HepG2 (cell line): Measurements from ENCODE around the gene METTL26. TPM values are rescaled to one million over a fixed set of nuclear protein-coding genes. Genes with fewer than 3 reads are reported as not detected.
A peak's percentile ranks its signal among the peaks of the same experiment; 100 is the strongest.

Experiments used
- ARID2 ChIP-seq: sonication (generic); formaldehyde crosslinking; IDR thresholded peaks from 2 replicates; pipeline ENCODE4 v1.8.1; 2022; ENCODE audit warnings: mild to moderate bottlenecking, missing genetic modification reagents, borderline replicate concordance
- ASH2L ChIP-seq: fragments of 300-600, 200-600 bp; sonication (generic); IDR thresholded peaks from 2 replicates; pipeline ENCODE4 v1.7.0; 2017; ENCODE audit warnings: low read depth, mild to moderate bottlenecking, moderate library complexity, mixed read lengths, low read length; ENCODE audit not compliant: insufficient read length
- ATF3 ChIP-seq: sonication (generic); formaldehyde crosslinking; IDR thresholded peaks from 2 replicates; pipeline ENCODE4 v1.4.0; 2020; ENCODE audit warnings: missing genetic modification reagents
- JUN ChIP-seq: sonication (generic); formaldehyde crosslinking; IDR thresholded peaks from 2 replicates; pipeline ENCODE4 v1.4.0; 2020; ENCODE audit warnings: mild to moderate bottlenecking, missing genetic modification reagents
- MED1 ChIP-seq: sonication (generic); formaldehyde crosslinking; IDR thresholded peaks from 2 replicates; pipeline ENCODE4 v1.4.0; 2020; ENCODE audit warnings: missing genetic modification reagents
- MED8 ChIP-seq: sonication (generic); formaldehyde crosslinking; IDR thresholded peaks from 2 replicates; pipeline ENCODE4 v1.8.1; 2023; ENCODE audit warnings: mild to moderate bottlenecking, missing genetic modification reagents; ENCODE audit not compliant: insufficient replicate concordance
- POGK ChIP-seq: sonication (generic); formaldehyde crosslinking; conservative IDR thresholded peaks from 2 replicates; pipeline ENCODE4 v1.8.0; 2022; ENCODE audit warnings: mild to moderate bottlenecking, moderate library complexity, missing genetic modification reagents
- PRDM10 ChIP-seq: sonication (generic); formaldehyde crosslinking; IDR thresholded peaks from 2 replicates; pipeline ENCODE4 v1.4.0; 2020; ENCODE audit warnings: low read depth, missing genetic modification reagents
- RNF219 ChIP-seq: sonication (generic); formaldehyde crosslinking; IDR thresholded peaks from 2 replicates; pipeline ENCODE4 v1.5.0; 2020; ENCODE audit warnings: mild to moderate bottlenecking, missing genetic modification reagents
- SIN3A ChIP-seq: IDR thresholded peaks from 2 replicates; pipeline ENCODE4 v1.6.1; 2011; ENCODE audit warnings: low read depth, mild to moderate bottlenecking, control low read depth, low read length, borderline replicate concordance
- SMAD1 ChIP-seq: sonication (generic); formaldehyde crosslinking; IDR thresholded peaks from 2 replicates; pipeline ENCODE4 v1.4.0; 2020; ENCODE audit warnings: missing genetic modification reagents, low read depth, mild to moderate bottlenecking, borderline replicate concordance
- STAT6 ChIP-seq: sonication (generic); formaldehyde crosslinking; IDR thresholded peaks from 2 replicates; pipeline ENCODE4 v1.4.0; 2020; ENCODE audit warnings: missing genetic modification reagents, mild to moderate bottlenecking, borderline replicate concordance
- TEAD2 ChIP-seq: sonication (generic); formaldehyde crosslinking; IDR thresholded peaks from 2 replicates; pipeline ENCODE4 v1.9.0; 2021; ENCODE audit warnings: missing genetic modification reagents
- ZNF432 ChIP-seq: sonication (generic); formaldehyde crosslinking; IDR thresholded peaks from 2 replicates; pipeline ENCODE4 v1.5.0; 2020; ENCODE audit warnings: missing genetic modification reagents, mild to moderate bottlenecking, borderline replicate concordance
- ZNF550 ChIP-seq: sonication (generic); formaldehyde crosslinking; IDR thresholded peaks from 2 replicates; pipeline ENCODE4 v1.4.0; 2020; ENCODE audit warnings: mild to moderate bottlenecking, missing genetic modification reagents, borderline replicate concordance
- ZNF720 ChIP-seq: sonication (generic); formaldehyde crosslinking; IDR thresholded peaks from 2 replicates; pipeline ENCODE4 v1.4.0; 2020; ENCODE audit warnings: missing genetic modification reagents
- ZNF792 ChIP-seq: IDR thresholded peaks from 2 replicates; pipeline ENCODE4 v1.6.1; 2016
- polyA plus RNA-seq, 8 experiments: library from polyadenylated mRNA; depleted of rRNA in 3 of 8; stranded (reverse) in 7 of 8; unstranded in 1 of 8; fragments of >200 nt; fragmentation: Illumina TruSeq in 4 of 8; extraction: Trizol in 4 of 8; gene quantifications; 2 replicates each; pipeline versions ENCODE4 v1.2.1 to v1.2.3, GENCODE V29; 2011 to 2016; ENCODE audit warnings: low read depth in 4 of 8, missing spikeins in 1 of 8, mixed read lengths in 1 of 8; ENCODE audit not compliant: insufficient read depth in 1 of 8
- total RNA-seq, 5 experiments: library from RNA; depleted of rRNA; stranded (reverse); fragments of >200 nt; fragmentation: Illumina TruSeq; extraction: Trizol; gene quantifications; 2 replicates each; pipeline ENCODE4 v1.2.3, GENCODE V29; 2016; ENCODE audit warnings: low read depth in 1 of 5

The METTL26 gene
- total and polyA plus RNA-seq, 2 of the 13 experiments (the other 11 are each of a cell fraction or from before 2014, with no cell fraction given): 65.5 to 70.1 TPM

GRCh38 chr16:679814-680624 is 43.9 kb upstream of the METTL26 start, which contains the start of gene STUB1 (continued):
- TF ChIP-seq PRDM10 (CRISPR knock-in tag): no peak
- TF ChIP-seq RNF219 (CRISPR knock-in tag): no peak
- no peak for TF ChIP-seq ZNF720 (CRISPR knock-in tag)
- no peak for TF ChIP-seq SMAD1 (CRISPR knock-in tag)
- TF ChIP-seq MED8 (CRISPR knock-in tag): no peak
- 0 out of 2 replicates have a peak, but pooled peaks have one; percentile 5 for TF ChIP-seq SIN3A
- no peak for TF ChIP-seq STAT6 (CRISPR knock-in tag)
- TF ChIP-seq ZNF432 (CRISPR knock-in tag): no peak
- no peak for TF ChIP-seq JUN
- no peak for TF ChIP-seq ZNF550 (CRISPR knock-in tag)
- TF ChIP-seq POGK: no peak
- TF ChIP-seq ASH2L: peak; percentile 14
- peak; percentile 16; the same call in 1 of the 2 replicates for TF ChIP-seq MED1 (CRISPR knock-in tag)
- no peak for TF ChIP-seq ATF3 (CRISPR knock-in tag)
- TF ChIP-seq TEAD2: no peak
- no peak for TF ChIP-seq ARID2 (CRISPR knock-in tag)
- no peak for TF ChIP-seq ZNF792 (CRISPR knock-in tag)
